ENCODE measurements around the gene ATP5PD. TPM values are rescaled to one million over a fixed set of nuclear protein-coding genes. Genes with fewer than 3 reads are reported as not detected.
A peak's percentile ranks its signal among the peaks of the same experiment; 100 is the strongest.

Gene ATP5PD
- total and polyA plus RNA-seq, 2 of the 13 experiments (the other 11 are each of a cell fraction or from before 2014, with no cell fraction given): 158 to 428 TPM

GRCh38 chr17:75087558-75088453 lies 41.0 kb upstream of the ATP5PD start, which contains the start of gene SLC16A5 (continued):
- TF ChIP-seq REST (IDR thresholded peaks at IDR 0.05; ENCODE audit: borderline replicate concordance in 1 of 2, low read depth in 1 of 2, low read length in 2 of 2): no peak
- no peak for TF ChIP-seq KAT2B (IDR thresholded peaks at IDR 0.05; ENCODE audit: borderline replicate concordance, low read depth, low read length)
- TF ChIP-seq CAMTA2 (CRISPR knock-in tag; IDR thresholded peaks at IDR 0.05; ENCODE audit: borderline replicate concordance): no peak
- no peak for TF ChIP-seq ZSCAN22 (CRISPR knock-in tag; IDR thresholded peaks at IDR 0.05)
- TF ChIP-seq HOXA3 (CRISPR knock-in tag; IDR thresholded peaks at IDR 0.05): peak; percentile 51; the same call in 1 of the 2 replicates
- TF ChIP-seq PAXIP1 (CRISPR knock-in tag; conservative IDR thresholded peaks at IDR 0.05): peak; percentile 55; the same call in 1 of the 2 replicates
- no peak for TF ChIP-seq ZNF136 (CRISPR knock-in tag; IDR thresholded peaks at IDR 0.05; ENCODE audit: low read depth)
- TF ChIP-seq, protein P1, sequence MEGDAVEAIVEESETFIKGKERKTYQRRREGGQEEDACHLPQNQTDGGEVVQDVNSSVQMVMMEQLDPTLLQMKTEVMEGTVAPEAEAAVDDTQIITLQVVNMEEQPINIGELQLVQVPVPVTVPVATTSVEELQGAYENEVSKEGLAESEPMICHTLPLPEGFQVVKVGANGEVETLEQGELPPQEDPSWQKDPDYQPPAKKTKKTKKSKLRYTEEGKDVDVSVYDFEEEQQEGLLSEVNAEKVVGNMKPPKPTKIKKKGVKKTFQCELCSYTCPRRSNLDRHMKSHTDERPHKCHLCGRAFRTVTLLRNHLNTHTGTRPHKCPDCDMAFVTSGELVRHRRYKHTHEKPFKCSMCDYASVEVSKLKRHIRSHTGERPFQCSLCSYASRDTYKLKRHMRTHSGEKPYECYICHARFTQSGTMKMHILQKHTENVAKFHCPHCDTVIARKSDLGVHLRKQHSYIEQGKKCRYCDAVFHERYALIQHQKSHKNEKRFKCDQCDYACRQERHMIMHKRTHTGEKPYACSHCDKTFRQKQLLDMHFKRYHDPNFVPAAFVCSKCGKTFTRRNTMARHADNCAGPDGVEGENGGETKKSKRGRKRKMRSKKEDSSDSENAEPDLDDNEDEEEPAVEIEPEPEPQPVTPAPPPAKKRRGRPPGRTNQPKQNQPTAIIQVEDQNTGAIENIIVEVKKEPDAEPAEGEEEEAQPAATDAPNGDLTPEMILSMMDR (CRISPR knock-in tag; IDR thresholded peaks at IDR 0.05): no peak
- no peak for TF ChIP-seq ATF7 (IDR thresholded peaks at IDR 0.05)
- TF ChIP-seq ATF7 (CRISPR knock-in tag; IDR thresholded peaks at IDR 0.05): no peak
- TF ChIP-seq ZNF615 (CRISPR knock-in tag; IDR thresholded peaks at IDR 0.05; ENCODE audit: borderline replicate concordance): no peak
- TF ChIP-seq SKI (IDR thresholded peaks at IDR 0.05; ENCODE audit: partially characterized antibody): no peak
- TF ChIP-seq PCBP2 (optimal IDR thresholded peaks at IDR 0.05; ENCODE audit: low read depth, low read length, poor library complexity, severe bottlenecking): no peak
- TF ChIP-seq RAD51 (IDR thresholded peaks at IDR 0.05; ENCODE audit: borderline replicate concordance): no peak
- TF ChIP-seq, protein P2, sequence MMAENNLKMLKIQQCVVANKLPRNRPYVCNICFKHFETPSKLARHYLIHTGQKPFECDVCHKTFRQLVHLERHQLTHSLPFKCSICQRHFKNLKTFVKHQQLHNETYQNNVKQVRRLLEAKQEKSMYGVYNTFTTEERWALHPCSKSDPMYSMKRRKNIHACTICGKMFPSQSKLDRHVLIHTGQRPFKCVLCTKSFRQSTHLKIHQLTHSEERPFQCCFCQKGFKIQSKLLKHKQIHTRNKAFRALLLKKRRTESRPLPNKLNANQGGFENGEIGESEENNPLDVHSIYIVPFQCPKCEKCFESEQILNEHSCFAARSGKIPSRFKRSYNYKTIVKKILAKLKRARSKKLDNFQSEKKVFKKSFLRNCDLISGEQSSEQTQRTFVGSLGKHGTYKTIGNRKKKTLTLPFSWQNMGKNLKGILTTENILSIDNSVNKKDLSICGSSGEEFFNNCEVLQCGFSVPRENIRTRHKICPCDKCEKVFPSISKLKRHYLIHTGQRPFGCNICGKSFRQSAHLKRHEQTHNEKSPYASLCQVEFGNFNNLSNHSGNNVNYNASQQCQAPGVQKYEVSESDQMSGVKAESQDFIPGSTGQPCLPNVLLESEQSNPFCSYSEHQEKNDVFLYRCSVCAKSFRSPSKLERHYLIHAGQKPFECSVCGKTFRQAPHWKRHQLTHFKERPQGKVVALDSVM (CRISPR knock-in tag; IDR thresholded peaks at IDR 0.05): no peak
- TF ChIP-seq MTF2 (CRISPR knock-in tag; IDR thresholded peaks at IDR 0.05; ENCODE audit: borderline replicate concordance): peak; percentile 37; the same call in 1 of the 2 replicates
- TF ChIP-seq SSRP1 (CRISPR knock-in tag; IDR thresholded peaks at IDR 0.05): 0 out of 2 replicates have a peak, but pooled peaks have one; percentile 68
